HG02852 (cell line): ENCODE results near the gene HSD17B11.
A peak's percentile ranks its signal among the peaks of the same experiment; 100 is the strongest.
"Not testable (repeated sequence)": the region's sequence is repeated elsewhere in the genome, so short reads cannot be mapped to it uniquely, and the experiment has no call there.

Experiments
- ATAC-seq: cut with Tn5 transposase; IDR thresholded peaks from one replicate; pipeline ENCODE4 v1.9.1; 2021; ENCODE audit warnings: mild to moderate bottlenecking, moderate library complexity; ENCODE audit not compliant: unreplicated experiment

HSD17B11 gene

DNA sequence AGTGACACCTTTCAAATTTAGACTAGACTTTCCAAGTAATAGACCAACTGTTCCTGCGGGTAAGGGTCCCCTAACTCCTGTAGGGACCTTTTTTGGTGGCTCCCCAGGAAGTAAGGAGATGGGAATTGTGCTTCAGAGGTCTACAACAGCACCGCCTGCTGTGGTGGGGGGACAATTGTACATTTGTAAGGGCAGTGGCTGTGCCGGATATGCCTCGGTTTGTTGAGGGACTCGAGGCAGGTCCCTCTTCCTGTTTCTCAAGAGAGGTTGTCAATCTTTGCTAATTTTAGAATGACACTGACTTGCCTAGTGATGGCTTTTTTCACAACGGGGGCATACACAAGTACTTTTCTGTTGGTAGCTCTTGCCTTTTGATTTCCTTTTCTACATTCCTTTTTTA, 15.5 kb upstream of the HSD17B11 start:
- ATAC-seq, result peak; percentile 73

DNA sequence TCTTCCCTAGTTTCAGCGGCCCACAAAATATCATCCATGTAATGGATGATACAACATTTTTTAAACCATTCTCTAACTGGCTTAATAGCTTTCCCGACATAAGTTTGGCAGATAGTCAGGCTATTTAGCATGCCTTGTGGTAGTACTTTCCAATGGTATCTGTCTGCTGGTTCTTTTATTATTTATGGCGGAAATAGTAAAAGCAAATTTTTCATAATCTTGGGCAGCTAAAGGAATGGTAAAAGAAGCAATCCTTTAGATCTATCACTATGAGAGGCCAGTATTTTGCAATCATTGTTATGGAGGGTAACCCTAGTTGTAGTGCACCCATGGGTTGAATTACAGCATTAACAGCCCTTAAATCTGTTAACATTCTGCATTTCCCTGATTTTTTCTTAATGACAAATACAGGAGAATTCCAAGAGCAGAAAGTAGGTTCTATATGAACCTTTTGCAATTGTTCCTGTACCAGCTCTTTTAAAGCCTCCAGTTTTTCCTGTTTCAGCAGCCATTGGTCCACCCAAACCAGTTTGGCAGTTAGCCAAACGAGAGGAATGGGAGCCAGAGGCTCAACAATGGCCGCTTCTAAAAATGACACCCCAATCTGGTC, 14.3 kb upstream of the HSD17B11 start:
- ATAC-seq, result no peak

DNA sequence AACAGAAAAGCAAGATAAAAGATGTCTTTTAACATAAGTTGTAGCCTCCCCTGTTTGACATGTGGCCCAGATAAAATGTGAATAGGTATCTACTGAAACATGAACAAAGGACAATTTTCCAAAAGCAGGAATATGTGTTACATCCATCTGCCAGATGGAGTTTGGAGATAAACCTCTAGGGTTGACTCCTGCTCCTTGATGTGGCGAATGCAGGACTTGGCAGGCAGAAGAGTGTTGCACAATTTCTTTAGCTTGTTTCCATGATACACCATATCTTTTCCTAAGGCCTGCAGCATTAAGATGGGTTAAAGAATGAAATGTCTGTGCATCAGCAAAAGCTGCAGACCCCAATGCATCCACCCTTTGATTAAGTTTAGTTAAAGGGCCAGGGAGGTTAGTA, 12.7 kb upstream of the HSD17B11 start:
- ATAC-seq, result not testable (repeated sequence)

DNA sequence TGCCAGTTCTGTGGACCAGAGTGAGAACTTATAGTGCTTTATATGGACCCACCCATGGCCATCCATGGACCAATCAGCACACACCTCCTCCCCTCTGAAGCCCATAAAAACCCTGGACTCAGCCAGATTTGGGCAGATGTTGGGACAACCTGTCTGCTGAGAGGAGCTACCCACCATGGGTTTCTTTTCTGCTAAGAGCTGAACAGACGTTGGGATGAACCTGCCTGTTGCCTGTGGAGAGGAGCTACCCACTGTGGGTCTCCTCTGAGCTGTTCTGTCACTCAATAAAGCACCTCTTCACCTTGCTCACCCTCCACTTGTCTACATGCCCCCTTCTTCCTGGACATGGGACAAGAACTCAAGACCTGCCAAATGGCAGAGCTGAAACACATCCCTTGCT, 9.0 kb upstream of the HSD17B11 start:
- ATAC-seq, result no peak

DNA sequence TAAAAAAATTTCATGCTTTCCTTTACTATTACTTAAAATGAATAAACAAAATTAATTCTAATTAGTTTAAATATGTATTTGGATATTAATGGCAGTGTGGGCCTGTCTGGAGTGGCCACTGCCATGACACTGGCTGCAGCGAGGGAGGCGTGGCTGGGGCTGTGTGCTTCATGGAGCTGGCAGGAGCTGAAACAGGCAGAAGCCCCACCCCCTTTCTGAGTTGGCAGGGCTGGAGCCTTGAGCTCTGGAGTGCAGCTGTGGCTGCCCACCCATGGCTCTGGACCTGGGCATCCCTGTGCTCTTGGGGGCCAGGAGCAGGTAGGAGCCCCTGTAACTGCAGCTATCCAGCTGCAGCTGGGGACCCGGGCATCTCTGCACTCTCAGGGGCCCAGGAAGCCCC, 8.2 kb upstream of the HSD17B11 start:
- ATAC-seq, result no peak

DNA sequence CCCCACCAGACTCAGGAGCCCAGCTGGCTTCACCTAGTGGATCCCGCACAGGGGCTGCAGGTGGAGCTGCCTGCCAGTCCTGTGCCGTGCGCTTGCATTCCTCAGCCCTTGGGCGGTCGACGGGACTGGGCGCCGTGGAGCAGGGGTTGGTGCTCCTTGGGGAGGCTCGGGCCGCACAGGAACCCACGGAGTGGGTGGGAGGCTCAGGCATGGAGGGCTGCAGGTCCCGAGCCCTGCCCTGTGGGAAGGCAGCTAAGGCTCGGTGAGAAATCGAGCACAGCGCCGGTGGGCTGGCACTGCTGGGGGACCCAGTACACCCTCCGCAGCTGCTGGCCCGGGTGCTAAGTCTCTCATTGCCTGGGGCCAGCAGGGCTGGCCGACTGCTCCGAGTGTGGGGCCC, 4.9 kb upstream of the HSD17B11 start:
- ATAC-seq, result not testable (repeated sequence)

DNA sequence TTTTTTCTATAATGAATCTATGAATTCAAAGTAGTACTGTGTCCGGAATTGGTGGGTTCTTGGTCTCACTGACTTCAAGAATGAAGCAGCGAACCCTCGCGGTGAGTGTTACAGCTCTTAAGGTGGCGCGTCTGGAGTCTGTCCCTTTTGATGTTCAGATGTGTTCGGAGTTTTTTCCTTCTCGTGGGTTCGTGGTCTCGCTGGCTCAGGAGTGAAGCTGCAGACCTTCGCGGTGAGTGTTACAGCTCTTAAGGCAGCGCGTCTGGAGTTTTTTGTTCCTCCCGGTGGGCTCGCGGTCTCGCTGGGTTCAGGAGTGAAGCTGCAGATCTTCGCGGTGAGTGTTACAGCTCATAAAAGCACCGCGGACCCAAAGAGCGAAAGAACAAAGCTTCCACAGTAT, 4.1 kb upstream of the HSD17B11 start:
- not testable (repeated sequence) for ATAC-seq

DNA sequence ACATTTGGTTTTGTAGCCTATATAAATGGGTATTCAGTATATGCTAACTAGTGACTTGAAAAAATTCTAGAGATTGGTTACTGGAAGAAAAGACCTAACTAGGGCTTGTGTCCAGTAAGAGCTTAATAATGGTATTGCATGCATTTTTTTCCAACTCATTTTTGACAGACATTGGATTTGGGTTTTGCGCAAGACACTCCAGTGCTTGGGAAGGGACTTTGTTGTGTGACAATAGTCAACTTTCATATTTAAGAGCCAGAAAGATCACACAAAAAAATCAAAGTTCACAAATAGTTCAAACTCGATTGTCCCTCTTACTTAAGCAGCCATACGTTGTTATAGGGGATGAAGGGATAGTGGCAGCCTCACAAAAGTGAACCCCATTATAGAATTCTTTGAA, 1.2 kb upstream of the HSD17B11 start:
- ATAC-seq, result no peak

DNA sequence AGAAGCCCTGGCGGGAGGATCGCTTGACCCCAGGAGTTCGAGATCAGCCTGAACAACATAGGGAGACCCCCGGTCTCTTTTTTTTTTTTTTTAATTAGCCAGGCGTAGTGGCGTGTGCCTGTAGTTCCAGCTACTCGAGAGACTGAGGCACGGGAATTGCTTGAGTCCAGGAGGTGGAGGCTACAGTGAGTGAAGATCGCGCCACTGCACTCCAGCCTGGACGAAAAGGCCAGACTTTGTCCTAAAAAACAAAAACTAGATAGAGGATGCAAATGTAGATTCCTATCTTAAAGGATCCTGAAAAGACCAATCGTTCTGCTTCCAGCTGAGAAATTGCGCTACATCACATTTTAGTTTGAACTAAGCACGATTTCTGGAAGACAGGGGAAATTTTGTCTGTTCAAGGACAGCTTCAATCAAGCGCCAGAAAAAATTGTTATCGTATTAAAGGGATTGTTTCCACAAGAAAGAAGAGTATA, 627 bp upstream of the HSD17B11 start:
- peak; percentile 17 for ATAC-seq

DNA sequence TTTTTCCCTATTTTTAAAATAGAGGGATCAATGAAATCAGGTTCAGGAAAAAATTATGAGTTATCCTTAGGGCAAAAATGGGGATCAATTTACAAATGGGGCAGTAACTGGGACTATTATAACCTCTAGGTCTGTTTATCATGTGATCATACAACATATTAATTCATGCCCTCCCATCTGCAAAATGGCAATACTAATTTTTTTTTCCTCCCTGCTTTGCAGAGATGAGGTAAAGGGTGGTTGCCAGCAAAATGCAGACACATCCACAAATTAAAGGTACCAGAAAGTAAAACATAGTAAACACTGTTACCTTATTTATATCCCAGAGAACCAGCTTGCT, 467 bp downstream of the HSD17B11 start:
- peak; percentile 1 for ATAC-seq

DNA sequence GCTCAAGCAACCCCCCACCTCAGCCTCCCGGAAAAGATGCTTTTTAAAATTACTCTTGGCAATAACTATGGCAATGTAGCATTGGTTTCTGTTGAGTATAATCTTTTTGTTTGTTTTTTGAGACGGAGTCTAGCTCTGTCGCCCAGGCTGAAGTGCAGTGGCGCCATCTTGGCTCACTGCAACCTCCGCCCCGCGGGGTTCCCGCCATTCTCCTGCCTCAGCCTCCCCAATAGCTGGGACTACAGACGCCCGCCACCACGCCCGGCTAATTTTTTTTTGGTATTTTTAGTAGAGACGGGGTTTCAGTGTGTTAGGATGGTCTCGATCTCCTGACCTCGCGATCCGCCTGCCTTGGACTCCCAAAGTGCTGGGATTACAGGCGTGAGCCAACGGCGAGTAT, 933 bp downstream of the HSD17B11 start:
- ATAC-seq, result not testable (repeated sequence)

DNA sequence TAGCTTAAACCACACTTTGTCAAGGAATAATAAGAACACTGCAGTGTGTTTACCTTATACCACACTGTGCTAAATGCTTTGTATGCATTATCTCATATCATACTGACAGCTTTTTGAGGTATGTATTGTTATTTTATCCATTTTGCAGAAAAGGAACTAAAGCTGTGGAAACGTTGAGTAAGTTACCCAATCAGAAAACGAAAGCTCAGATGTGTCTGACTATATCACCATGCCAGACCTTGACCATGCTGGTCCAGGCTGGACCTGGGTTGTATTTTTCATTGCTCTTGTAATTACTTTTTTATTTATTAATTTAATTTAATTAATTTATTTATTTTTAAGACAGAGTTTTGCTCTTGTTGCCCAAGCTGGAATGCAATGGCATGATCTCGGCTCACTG, 2.1 kb downstream of the HSD17B11 start:
- ATAC-seq, result no peak

DNA sequence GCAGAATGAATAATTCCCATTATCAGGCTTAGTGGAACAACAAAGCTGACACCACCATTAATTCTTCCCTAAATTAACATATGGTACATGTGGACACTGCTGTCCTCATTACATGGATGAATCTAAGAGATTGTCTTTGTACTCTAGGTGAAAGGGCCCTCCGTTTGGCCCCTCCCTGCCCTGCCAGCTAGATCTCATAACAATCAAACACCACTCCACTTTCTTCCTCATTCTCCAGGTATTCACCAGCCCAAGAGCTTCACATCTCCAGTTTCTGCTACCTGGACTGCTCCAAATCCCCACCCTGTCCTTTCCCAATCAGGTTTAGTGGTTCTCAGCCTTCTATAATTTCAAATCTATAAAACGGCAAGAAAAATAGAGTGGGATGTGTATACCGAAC, 3.8 kb downstream of the HSD17B11 start:
- no peak for ATAC-seq

DNA sequence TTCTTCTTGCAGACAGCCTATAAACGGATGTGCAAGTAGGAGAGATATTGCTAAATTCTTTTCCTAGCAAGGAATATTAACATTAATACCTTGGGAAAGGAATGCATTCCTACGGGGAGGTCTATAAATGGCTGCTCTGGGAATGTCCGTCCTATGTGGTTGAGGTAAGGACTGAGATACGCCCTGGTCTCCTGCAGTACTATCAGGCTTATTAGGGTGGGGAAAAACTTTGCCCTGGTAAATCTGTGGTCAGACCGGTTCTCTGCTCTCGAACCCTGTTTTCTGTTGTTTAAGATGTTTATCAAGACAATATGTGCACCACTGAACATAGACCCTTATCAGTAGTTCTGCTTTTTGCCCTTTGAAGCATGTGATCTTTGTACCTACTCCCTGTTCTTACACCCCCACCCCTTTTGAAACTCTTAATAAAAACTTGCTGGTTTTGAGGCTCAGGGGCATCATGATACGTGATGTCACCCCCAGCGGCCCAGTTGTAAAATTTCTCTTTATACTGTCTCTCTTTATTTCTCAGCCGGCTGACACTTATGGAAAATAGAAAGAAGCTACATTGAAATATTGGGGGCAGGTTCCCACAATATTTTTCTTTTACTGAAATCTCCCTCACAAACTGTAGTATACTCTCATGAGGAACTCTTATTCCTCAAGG, 6.4 kb downstream of the HSD17B11 start:
- ATAC-seq, result not testable (repeated sequence)

DNA sequence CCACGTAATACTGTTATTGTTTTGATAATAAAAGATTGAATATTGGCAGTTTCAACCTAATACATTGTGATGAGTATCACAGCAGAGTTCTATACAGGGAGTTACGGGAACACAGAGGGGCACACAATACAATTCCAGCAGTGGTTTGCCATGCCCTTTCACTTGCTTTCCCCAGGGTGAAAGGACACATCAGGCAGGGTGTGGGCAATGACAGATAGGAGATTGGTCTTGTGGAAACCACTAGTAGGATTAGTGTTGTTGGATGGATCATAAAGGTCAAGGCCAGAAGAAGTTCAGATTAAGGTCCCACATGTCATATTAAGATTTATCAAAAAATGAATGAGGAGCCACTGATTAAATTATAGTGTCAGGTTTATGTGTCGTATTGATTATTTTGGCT, 8.1 kb downstream of the HSD17B11 start:
- ATAC-seq, result no peak

DNA sequence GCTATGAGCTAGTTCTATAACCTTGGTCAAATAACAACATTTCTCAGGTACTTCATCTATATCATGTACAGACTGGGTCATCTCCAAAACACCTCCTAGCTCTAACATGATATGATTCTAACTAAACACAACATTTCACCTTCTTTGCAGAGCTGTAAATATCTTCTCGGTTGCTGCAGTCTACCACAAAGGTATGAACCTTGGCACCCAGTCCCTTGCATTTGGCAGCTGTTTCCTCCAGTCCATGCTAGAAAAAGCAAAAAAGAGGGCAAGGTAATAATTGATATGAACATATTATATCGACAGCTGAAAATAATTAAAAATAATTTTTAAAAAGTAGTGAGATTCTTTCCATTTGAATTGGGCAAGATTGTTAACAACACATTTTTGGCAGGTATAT, 8.9 kb downstream of the HSD17B11 start:
- no peak for ATAC-seq

DNA sequence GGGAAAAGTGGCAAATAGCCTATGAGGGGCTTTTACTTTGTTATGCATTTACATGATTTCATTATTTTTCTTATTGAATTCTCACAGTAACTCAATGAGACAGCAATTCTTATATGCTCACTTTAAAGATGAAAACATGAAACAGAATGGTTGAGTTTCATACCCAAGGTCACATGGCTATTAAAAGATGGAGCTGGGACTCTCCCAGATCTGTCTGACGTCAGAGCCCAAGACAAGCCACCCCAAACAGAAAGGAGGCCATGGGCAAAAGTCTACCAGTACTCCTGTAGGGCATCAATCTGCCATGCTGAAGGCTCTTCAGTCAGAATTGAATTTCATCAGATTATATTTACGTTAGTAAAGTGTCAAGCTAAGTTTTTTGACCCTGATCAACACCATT, 13.2 kb downstream of the HSD17B11 start:
- no peak for ATAC-seq

DNA sequence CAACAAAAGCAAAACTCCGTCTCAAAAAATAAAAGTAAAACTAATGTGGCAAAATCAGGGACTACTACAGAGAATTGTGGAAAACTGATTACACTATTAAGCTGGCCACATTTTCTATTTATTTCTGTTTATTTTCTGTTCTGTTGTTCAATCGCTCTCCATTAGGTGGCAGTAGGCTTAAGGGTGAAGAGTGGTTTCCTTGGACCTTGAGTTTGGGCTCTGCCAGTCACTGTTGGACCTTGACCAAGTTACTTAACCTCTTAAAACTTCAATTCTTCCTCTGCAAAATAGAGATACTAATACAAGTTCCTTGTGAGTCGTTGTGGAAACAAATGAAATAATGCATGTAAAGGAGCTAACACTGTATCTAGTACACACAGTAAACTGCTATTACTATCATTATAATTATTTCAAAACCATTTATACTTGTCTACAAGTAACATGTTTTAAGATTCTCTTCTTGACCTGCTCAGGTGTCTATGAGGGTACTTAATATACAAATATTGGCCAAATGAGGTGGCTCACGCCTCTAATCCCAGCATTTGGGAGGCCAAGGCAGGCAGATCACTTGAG, 15.2 kb downstream of the HSD17B11 start:
- ATAC-seq, result no peak

DNA sequence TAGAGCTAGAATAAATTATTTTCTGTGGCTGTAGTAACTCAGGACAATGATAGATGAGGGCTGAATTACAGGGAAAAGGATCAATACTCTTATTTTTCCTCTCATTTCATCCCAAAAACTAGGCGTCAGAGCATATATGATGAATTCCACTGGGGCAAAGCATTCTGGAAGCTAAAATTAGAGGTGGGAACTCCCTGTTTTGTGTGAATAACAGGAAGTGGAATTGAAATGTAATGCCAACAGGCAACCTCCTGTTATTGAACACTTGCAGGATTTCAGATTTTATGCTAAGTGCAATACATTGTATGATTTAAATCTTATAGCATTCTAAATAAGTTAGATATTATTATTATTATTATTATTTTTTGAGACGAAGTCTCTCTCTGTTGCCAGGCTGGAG, 20.9 kb downstream of the HSD17B11 start:
- no peak for ATAC-seq

DNA sequence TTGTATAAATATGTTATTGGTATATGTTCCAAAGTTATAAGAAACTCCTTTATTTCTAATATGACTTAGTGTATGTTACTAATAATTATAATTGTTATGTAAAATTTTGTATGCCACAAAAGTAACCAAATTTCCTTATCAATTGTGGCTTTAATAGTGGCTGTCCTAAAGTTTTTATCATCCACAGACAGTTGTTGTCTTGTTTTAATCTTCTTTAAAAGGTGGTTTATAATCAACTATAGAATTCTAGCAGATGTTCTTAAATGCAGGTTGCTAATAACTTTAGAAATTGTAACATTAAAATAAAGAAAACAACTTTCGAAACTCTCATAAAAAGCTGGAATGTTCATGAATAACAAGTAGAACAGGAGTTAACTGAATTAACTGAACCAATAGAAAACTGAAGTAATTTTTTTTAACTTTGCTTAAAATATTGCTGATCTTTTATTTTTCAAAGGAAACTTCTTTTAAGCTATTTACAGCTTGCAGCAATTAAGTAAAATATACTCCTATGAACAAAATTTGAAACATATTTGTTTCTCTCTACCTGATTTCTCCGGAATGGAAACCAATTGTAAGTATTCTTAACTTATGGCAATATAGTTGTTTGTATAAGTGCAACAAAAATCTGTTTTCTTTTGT, 24.3 kb downstream of the HSD17B11 start:
- no peak for ATAC-seq

DNA sequence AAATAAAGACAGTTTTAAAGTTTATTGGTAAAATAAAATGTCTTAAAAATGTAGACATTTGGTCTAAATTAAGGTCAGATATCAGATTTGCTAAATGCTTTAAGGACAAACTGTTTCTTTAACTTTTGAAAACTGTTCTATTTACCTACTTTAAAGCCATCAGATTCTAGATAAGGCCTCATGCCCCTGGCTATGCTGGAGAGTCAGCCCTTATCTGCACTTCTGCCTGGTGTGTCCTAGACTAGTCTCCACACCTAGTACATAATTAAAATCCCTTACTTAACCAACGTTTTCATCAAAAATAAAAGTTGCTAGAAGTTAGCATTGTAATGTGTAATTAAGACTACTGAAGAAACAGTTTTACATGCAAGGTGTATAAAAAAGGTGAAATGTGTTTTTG, 25.6 kb downstream of the HSD17B11 start:
- ATAC-seq, result no peak

DNA sequence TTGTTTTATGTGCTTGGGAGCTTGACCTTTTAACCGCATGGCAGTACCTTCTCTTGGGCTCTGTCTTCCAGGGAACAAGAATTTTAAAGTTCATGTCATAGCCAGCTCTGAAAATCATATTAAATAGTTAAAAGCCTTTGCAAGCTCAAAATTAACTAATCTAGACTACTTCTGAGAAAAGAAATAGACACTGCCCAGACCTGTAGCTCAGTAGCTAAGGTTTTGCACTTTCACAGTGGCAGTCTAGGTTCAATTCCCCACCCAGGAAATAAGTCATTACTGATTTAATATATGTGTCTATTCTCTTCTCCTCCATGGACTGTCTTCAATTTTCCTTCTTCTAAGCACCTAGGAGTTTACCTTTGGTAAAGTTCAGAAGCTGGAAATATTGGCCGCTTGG, 27.4 kb downstream of the HSD17B11 start:
- no peak for ATAC-seq
